HG02885 (cell line): ENCODE results near the gene OSBPL8.
"Not testable (repeated sequence)": the region's sequence is repeated elsewhere in the genome, so short reads cannot be mapped to it uniquely, and the experiment has no call there.

ENCODE experiments used
- ATAC-seq: cut with Tn5 transposase; IDR thresholded peaks from one replicate; pipeline ENCODE4 v1.9.1; 2021; ENCODE audit warnings: mild to moderate bottlenecking; ENCODE audit not compliant: unreplicated experiment, poor library complexity

The OSBPL8 gene

GRCh38 chr12:76531056-76531455, 28.5 kb downstream of the OSBPL8 start:
- ATAC-seq, result no peak

- no peak for ATAC-seq
Measured at GRCh38 chr12:76530516-76530915, 29.1 kb downstream of the OSBPL8 start.

- ATAC-seq, result no peak
Measured at GRCh38 chr12:76529226-76529918, 30.2 kb downstream of the OSBPL8 start.

GRCh38 chr12:76523408-76523807, 36.2 kb downstream of the OSBPL8 start:
- no peak for ATAC-seq

GRCh38 chr12:76520348-76520747, 39.2 kb downstream of the OSBPL8 start:
- ATAC-seq, result no peak

GRCh38 chr12:76519538-76519937, 40.0 kb downstream of the OSBPL8 start:
- ATAC-seq, result peak; percentile 49

- no peak for ATAC-seq
Measured at GRCh38 chr12:76518699-76519098, 40.9 kb downstream of the OSBPL8 start.

- ATAC-seq, result no peak
Measured at GRCh38 chr12:76515271-76515670, 44.3 kb downstream of the OSBPL8 start.

- ATAC-seq, result peak; percentile 72
Measured at GRCh38 chr12:76511116-76511716, 48.4 kb downstream of the OSBPL8 start.

- no peak for ATAC-seq
Measured at GRCh38 chr12:76508128-76508980, 51.2 kb downstream of the OSBPL8 start.

GRCh38 chr12:76506149-76506548, 53.4 kb downstream of the OSBPL8 start:
- no peak for ATAC-seq

GRCh38 chr12:76505050-76505449, 54.5 kb downstream of the OSBPL8 start:
- ATAC-seq, result no peak

GRCh38 chr12:76504606-76505005, 55.0 kb downstream of the OSBPL8 start:
- ATAC-seq, result no peak

GRCh38 chr12:76503957-76504356, 55.6 kb downstream of the OSBPL8 start:
- no peak for ATAC-seq

- ATAC-seq, result no peak
Measured at GRCh38 chr12:76501390-76501789, 58.2 kb downstream of the OSBPL8 start.

- ATAC-seq, result not testable (repeated sequence)
Measured at GRCh38 chr12:76499136-76499535, 60.4 kb downstream of the OSBPL8 start.

GRCh38 chr12:76495556-76495955, 64.0 kb downstream of the OSBPL8 start:
- ATAC-seq, result no peak

- ATAC-seq, result no peak
Measured at GRCh38 chr12:76491292-76491691, 68.3 kb downstream of the OSBPL8 start.

GRCh38 chr12:76490763-76491162, 68.8 kb downstream of the OSBPL8 start:
- ATAC-seq, result no peak

- ATAC-seq, result no peak
Measured at GRCh38 chr12:76489737-76490136, 69.8 kb downstream of the OSBPL8 start.

- no peak for ATAC-seq
Measured at GRCh38 chr12:76486011-76486410, 73.6 kb downstream of the OSBPL8 start.
